ENCODE measurements around the gene STARD3NL. TPM values are rescaled to one million over a fixed set of nuclear protein-coding genes. Genes with fewer than 3 reads are reported as not detected.

The STARD3NL gene
- total RNA-seq, 1 donor from 2014 or later = 46.7 TPM

DNA sequence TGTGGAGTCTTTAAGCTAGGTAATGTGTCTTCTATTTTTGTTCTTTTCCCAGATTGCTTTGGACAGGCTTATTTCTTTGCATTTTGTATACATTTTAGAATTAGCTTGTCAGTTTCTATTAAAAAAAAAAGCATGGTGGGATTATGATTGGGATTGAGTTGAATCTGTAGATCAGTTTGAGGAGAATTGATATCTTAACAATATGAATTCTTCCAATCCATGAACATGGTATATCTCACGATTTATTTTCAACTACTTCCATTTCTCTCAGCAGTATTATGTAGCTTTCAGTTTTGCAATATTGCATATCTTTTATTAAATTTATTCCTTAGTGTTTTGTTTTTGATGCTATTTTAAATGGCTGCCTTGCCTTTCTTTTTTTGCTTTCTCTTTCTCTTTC, 13.7 kb downstream of the STARD3NL start:
- Mint-ChIP-seq H3K27ac (no peak overlapping the region), H3K4me1 (ENCODE audit: unreplicated experiment) (peaks cover 33% of the 10 kb centered on the region), H3K9me3 (no peaks in the 10 kb centered on the region), H3K36me3 (peaks cover 24% of the 10 kb centered on the region), H3K27me3 (no peaks in the 10 kb centered on the region), H3K4me3 (no peak overlapping the region)
- TF ChIP-seq, protein P1, sequence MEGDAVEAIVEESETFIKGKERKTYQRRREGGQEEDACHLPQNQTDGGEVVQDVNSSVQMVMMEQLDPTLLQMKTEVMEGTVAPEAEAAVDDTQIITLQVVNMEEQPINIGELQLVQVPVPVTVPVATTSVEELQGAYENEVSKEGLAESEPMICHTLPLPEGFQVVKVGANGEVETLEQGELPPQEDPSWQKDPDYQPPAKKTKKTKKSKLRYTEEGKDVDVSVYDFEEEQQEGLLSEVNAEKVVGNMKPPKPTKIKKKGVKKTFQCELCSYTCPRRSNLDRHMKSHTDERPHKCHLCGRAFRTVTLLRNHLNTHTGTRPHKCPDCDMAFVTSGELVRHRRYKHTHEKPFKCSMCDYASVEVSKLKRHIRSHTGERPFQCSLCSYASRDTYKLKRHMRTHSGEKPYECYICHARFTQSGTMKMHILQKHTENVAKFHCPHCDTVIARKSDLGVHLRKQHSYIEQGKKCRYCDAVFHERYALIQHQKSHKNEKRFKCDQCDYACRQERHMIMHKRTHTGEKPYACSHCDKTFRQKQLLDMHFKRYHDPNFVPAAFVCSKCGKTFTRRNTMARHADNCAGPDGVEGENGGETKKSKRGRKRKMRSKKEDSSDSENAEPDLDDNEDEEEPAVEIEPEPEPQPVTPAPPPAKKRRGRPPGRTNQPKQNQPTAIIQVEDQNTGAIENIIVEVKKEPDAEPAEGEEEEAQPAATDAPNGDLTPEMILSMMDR (conservative IDR thresholded peaks at IDR 0.05) = no peak
- DNase-seq (ENCODE audit: extremely low spot score, unreplicated experiment) = no peak

DNA sequence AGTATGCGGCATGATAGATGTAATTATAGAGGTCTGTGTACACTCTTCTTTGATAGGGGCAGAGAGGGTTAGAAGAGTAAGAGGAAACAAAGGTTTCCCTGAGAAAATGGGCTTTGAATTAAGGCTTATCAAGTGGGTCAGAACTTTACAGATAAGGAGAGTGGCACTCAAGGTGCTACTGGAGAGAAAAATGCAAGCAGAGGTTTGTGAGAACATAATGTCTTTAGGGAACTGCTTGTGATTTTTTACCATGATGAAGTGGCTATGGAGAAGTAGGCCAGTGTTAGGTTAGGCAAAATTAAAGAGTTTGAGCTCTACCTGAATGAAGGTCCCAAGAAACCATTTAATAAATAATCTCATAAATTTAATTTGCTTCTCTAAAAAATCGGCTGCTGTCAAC, 14.3 kb downstream of the STARD3NL start:
- Mint-ChIP-seq H3K36me3 (peaks cover 24% of the 10 kb centered on the region), H3K27ac (no peak overlapping the region), H3K9me3 (no peaks in the 10 kb centered on the region), H3K27me3 (no peaks in the 10 kb centered on the region), H3K4me1 (ENCODE audit: unreplicated experiment) (peaks cover 31% of the 10 kb centered on the region), H3K4me3 (no peak overlapping the region)
- TF ChIP-seq, protein P1 (conservative IDR thresholded peaks at IDR 0.05) = no peak
- no peak for DNase-seq (ENCODE audit: extremely low spot score, unreplicated experiment)

DNA sequence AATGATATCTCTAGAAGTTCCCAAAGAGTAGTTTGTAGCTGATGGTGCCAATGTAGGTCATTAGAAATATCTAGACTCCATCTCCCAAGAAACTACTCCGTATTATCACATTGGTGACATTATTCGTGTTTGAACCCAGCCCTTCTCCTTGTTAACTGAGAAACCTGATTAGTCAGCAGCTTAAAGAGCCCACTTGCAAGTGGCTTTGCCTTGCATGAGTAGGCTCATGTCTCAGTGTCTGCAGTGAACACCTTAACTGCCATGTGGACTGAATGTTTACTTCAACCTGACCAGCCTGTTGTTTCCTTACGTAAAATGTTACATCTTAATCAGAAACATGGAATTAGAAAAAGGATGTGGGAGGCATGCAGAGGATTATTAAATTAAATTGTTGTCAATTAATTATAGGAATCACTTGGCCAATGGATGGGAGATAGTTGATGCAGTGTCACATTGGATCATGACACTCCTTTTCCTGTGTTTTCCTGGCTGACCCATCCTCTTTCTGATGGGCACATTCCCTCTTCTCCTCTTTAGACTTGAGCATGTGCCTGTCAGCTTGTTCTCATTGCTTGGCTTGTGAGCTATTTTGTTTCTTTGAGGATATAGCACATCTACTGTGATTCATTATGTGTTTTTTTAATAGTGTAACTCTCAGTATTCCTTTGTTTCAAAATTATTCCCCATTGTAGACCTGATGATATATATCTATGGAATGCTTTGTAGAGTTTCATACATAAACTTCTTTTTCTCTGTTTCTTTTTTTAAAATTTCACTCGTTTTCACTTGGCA, 18.0 kb downstream of the STARD3NL start:
- no peaks in the 10 kb centered on the region for H3K9me3 Mint-ChIP-seq
- no peak overlapping the region for H3K4me3 Mint-ChIP-seq
- H3K27ac Mint-ChIP-seq = no peak overlapping the region
- TF ChIP-seq, protein P1 (conservative IDR thresholded peaks at IDR 0.05) = no peak
- no peaks in the 10 kb centered on the region for H3K27me3 Mint-ChIP-seq
- peaks cover 21% of the 10 kb centered on the region for H3K36me3 Mint-ChIP-seq
- no peak for DNase-seq (ENCODE audit: extremely low spot score, unreplicated experiment)
- peaks cover 35% of the 10 kb centered on the region for H3K4me1 Mint-ChIP-seq (ENCODE audit: unreplicated experiment)

DNA sequence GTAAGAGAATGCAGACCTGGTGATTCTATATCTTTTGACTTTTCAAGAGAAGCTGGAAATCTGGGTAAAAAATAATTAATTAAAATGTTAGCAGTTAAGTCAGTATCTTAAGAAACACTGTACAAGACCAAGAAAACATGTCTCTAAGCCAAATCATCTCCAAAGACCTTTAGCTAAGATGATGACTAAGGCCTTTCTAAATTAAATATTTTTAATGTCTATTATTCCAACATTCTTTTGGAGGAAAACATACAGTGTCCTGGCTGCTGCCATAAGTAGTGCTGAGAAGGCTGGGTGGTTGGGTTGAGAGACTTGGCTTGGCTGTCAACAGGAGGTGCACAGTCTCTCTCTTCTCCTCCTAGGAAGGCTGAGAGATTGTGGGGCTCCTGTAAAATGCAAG, 20.3 kb downstream of the STARD3NL start:
- no peak for DNase-seq (ENCODE audit: extremely low spot score, unreplicated experiment)
- H3K27me3 Mint-ChIP-seq = no peaks in the 10 kb centered on the region
- TF ChIP-seq, protein P1 (conservative IDR thresholded peaks at IDR 0.05) = no peak
- no peak overlapping the region for H3K4me3 Mint-ChIP-seq
- H3K27ac Mint-ChIP-seq = no peak overlapping the region
- H3K9me3 Mint-ChIP-seq = peaks cover 3% of the 10 kb centered on the region
- H3K36me3 Mint-ChIP-seq = peaks cover 11% of the 10 kb centered on the region
- peaks cover 35% of the 10 kb centered on the region for H3K4me1 Mint-ChIP-seq (ENCODE audit: unreplicated experiment)

DNA sequence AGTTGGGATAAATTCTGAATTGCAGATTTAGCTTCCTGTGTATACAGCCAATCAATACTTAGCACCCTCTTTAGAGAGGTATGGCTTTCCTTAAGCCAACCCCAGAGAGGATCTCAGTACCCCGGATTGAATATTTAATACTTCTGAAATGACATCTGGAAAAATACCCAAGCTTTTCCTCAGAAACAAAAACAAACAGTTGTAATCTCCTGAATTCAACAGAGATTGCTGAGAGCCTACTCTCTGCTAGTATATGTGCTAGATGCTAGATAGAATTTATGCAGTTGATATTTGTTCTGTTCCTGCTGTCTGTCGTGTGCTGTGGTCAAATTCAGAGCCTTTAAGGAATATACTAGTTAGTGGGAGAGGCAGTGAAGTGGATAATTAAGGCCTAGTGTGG, 21.1 kb downstream of the STARD3NL start:
- H3K4me1 Mint-ChIP-seq (ENCODE audit: unreplicated experiment) = peaks cover 35% of the 10 kb centered on the region
- DNase-seq (ENCODE audit: extremely low spot score, unreplicated experiment) = no peak
- TF ChIP-seq, protein P1 (conservative IDR thresholded peaks at IDR 0.05) = no peak
- H3K27ac Mint-ChIP-seq = no peak overlapping the region
- peaks cover 3% of the 10 kb centered on the region for H3K9me3 Mint-ChIP-seq
- peaks cover 12% of the 10 kb centered on the region for H3K36me3 Mint-ChIP-seq
- H3K4me3 Mint-ChIP-seq = no peak overlapping the region
- no peaks in the 10 kb centered on the region for H3K27me3 Mint-ChIP-seq
